ENCODE data around the gene C2orf72.
"Not testable (repeated sequence)": the region's sequence is repeated elsewhere in the genome, so short reads cannot be mapped to it uniquely, and the experiment has no call there.

C2orf72 gene

GRCh38 chr2:231047274-231047922, 10.1 kb downstream of the C2orf72 start:
- no peak for DNase-seq

GRCh38 chr2:231047923-231048915, 10.9 kb downstream of the C2orf72 start:
- no peak for DNase-seq

- DNase-seq: no peak
Measured at GRCh38 chr2:231049286-231050017, 12.1 kb downstream of the C2orf72 start.

- DNase-seq: no peak
Measured at GRCh38 chr2:231050018-231050901, 12.9 kb downstream of the C2orf72 start.

GRCh38 chr2:231051116-231051515, 13.8 kb downstream of the C2orf72 start:
- DNase-seq: no peak

- DNase-seq: peak; percentile 79
Measured at GRCh38 chr2:231052494-231053451, 15.4 kb downstream of the C2orf72 start.

- DNase-seq: no peak
Measured at GRCh38 chr2:231053846-231054245, 16.5 kb downstream of the C2orf72 start.

GRCh38 chr2:231056453-231057416, 19.4 kb downstream of the C2orf72 start, which contains the start of gene PSMD1:
PSMD1 (plus strand) TSS chr2:231056867; CDS start chr2:231057026, 159 bp downstream.
- DNase-seq: peak; percentile 87

GRCh38 chr2:231057590-231057989, 20.3 kb downstream of the C2orf72 start:
- no peak for DNase-seq

- no peak for DNase-seq
Measured at GRCh38 chr2:231058761-231059550, 21.6 kb downstream of the C2orf72 start.

GRCh38 chr2:231059756-231060155, 22.4 kb downstream of the C2orf72 start:
- no peak for DNase-seq

GRCh38 chr2:231062776-231063175, 25.5 kb downstream of the C2orf72 start:
- DNase-seq: no peak

- no peak for DNase-seq
Measured at GRCh38 chr2:231063347-231063746, 26.0 kb downstream of the C2orf72 start.

GRCh38 chr2:231065966-231066365, 28.6 kb downstream of the C2orf72 start:
- DNase-seq: no peak

- DNase-seq: not testable (repeated sequence)
Measured at GRCh38 chr2:231067531-231067930, 30.2 kb downstream of the C2orf72 start.

GRCh38 chr2:231068525-231069222, 31.4 kb downstream of the C2orf72 start:
- DNase-seq: no peak

- no peak for DNase-seq
Measured at GRCh38 chr2:231069379-231070054, 32.2 kb downstream of the C2orf72 start.

- DNase-seq: no peak
Measured at GRCh38 chr2:231084565-231084964, 47.2 kb downstream of the C2orf72 start.
